Psoas muscle (tissue), 8 donors: ENCODE measurements around the gene ETV7. TPM values are rescaled to one million over a fixed set of nuclear protein-coding genes. Genes with fewer than 3 reads are reported as not detected.
"Not testable (repeated sequence)": the region's sequence is repeated elsewhere in the genome, so short reads cannot be mapped to it uniquely, and the experiment has no call there.

ENCODE experiments used
- ATAC-seq, 4 donors: fragments of 200-7000 bp; cut with Tn5 transposase; one replicate each; pipeline ENCODE4 v1.9.1; 2020; ENCODE audit warnings: moderate library complexity in 3 of 4, mild to moderate bottlenecking in 2 of 4
- DNase-seq, 2 donors: peaks; one replicate each; pipeline ENCODE4 v3.0.0-alpha.2; 2020
- H3K27ac ChIP-seq: fragments of 200-600 bp; one replicate; pipeline ENCODE4 v1.8.0; 2022
- H3K27me3 ChIP-seq, 3 donors: fragments of 200-600 bp in 1 of 3; one replicate each; pipeline versions ENCODE4 v1.6.1 to v1.8.0; 2013 to 2022; ENCODE audit warnings: low read length in 2 of 3, mild to moderate bottlenecking in 2 of 3, moderate library complexity in 1 of 3; ENCODE audit not compliant: insufficient read depth in 3 of 3
- H3K36me3 ChIP-seq, 2 donors: fragments of 200-600 bp in 1 of 2; one replicate each; pipeline versions ENCODE4 v1.6.1 to v1.8.0; 2013 to 2022; ENCODE audit warnings: low read depth in 1 of 2, mild to moderate bottlenecking in 1 of 2, moderate library complexity in 1 of 2; ENCODE audit not compliant: insufficient read depth in 1 of 2
- H3K4me1 ChIP-seq: fragments of 200-600 bp; one replicate; pipeline ENCODE4 v1.8.0; 2022
- H3K4me3 ChIP-seq: fragments of 200-600 bp; one replicate; pipeline ENCODE4 v1.8.0; 2022; ENCODE audit warnings: mild to moderate bottlenecking
- H3K9me3 ChIP-seq: fragments of 200-600 bp; one replicate; pipeline ENCODE4 v1.8.0; 2022
- WGBS, 3 donors: extraction: QIAGEN DNeasy Blood & Tissue Kit; methylation state at CpG; one replicate each; pipeline versions ENCODE4 v1.1.6 to v1.1.7; 2013; 5-methylcytosine and 5-hydroxymethylcytosine counted together
- intact Hi-C, 2 donors: fragments of 100-400 bp; cut with DNase I; formaldehyde crosslinking; loops; one replicate each; pipeline versions ENCODE4 v1.11.0 to v1.14.2; 2022
- polyA plus RNA-seq, 3 donors: library from polyadenylated mRNA; stranded (reverse); fragments of 200-250 nt; gene quantifications; one replicate each; pipeline ENCODE4 v1.2.3, GENCODE V29; 2013
- total RNA-seq, 4 donors: library from RNA; stranded (reverse); fragmentation: NEBNext Ultra II Directional in 2 of 4; extraction: Animal tissue kit (Norgen Biotek cat#: 25700) in 2 of 4; gene quantifications; one replicate each; pipeline versions ENCODE4 v1.2.1 to v1.2.4, GENCODE V29; 2021 to 2023
- TF ChIP-seq, protein P1 (sequence below): fragments of 200-600 bp; IDR thresholded peaks from one replicate; pipeline ENCODE4 v1.8.0; 2022; ENCODE audit warnings: antibody characterized with exemption
- donor health status: healthy with polysubstance abuse.
- donor health status: DM: no; HTN: no; CAD: no; lungs with moderate emphysema.
- donor health status: Bipolar disorder and iron deficiency.
- donor health status: healthy.
- donor health status: DM: yes; HTN: yes; CAD: no.
- donor health status: DM: no; HTN: no; CAD: no.
- donor health status: DM: no; HTN: no; CAD: no.
- donor health status: DM: yes; HTN: yes; CAD: no.

Gene ETV7
- total and polyA plus RNA-seq, 7 donors: 0.06 to 0.09 TPM; not detected in 5

DNA sequence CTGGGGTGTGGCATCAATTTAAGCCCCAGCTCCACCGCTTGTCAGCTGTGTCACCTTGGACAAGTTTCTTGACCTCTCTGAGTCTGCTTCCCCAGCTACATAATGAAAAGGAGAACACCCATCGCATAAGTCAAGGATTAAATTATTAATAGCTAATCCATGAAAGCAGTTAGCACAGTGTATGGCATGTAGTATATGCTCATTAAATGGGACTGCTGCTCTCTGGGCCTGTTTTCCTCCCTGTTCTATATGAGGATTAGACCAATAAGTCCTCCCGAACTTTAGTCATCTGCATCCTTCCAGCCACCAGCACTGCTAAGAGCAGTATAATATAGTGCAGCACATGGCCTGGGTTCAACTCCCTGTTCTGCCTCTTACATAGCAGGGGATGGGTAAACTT is 19.7 kb downstream of the ETV7 start:
- 92 to 95% (median 94%) methylated on average over 3 of the region's 3 CpGs for WGBS, 3 donors
- no peaks in the 10 kb centered on the region for H3K27me3 ChIP-seq
- H3K36me3 ChIP-seq: no peaks in the 10 kb centered on the region
- TF ChIP-seq, protein P1, sequence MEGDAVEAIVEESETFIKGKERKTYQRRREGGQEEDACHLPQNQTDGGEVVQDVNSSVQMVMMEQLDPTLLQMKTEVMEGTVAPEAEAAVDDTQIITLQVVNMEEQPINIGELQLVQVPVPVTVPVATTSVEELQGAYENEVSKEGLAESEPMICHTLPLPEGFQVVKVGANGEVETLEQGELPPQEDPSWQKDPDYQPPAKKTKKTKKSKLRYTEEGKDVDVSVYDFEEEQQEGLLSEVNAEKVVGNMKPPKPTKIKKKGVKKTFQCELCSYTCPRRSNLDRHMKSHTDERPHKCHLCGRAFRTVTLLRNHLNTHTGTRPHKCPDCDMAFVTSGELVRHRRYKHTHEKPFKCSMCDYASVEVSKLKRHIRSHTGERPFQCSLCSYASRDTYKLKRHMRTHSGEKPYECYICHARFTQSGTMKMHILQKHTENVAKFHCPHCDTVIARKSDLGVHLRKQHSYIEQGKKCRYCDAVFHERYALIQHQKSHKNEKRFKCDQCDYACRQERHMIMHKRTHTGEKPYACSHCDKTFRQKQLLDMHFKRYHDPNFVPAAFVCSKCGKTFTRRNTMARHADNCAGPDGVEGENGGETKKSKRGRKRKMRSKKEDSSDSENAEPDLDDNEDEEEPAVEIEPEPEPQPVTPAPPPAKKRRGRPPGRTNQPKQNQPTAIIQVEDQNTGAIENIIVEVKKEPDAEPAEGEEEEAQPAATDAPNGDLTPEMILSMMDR: no peak
- intact Hi-C loops: loop anchor here (10.0 kb wide), 2 partner anchors 243 to 343 kb away; partner anchors contain the start of genes MAPK14 (in 1 of the 2) and SLC26A8 (in 1 of the 2)
- H3K4me1 ChIP-seq: peaks cover 8% of the 10 kb centered on the region
- DNase-seq (no peak), ATAC-seq (no peak)
- H3K4me3 ChIP-seq: no peak overlapping the region
- H3K9me3 ChIP-seq: no peaks in the 10 kb centered on the region
- H3K27ac ChIP-seq: no peak overlapping the region

DNA sequence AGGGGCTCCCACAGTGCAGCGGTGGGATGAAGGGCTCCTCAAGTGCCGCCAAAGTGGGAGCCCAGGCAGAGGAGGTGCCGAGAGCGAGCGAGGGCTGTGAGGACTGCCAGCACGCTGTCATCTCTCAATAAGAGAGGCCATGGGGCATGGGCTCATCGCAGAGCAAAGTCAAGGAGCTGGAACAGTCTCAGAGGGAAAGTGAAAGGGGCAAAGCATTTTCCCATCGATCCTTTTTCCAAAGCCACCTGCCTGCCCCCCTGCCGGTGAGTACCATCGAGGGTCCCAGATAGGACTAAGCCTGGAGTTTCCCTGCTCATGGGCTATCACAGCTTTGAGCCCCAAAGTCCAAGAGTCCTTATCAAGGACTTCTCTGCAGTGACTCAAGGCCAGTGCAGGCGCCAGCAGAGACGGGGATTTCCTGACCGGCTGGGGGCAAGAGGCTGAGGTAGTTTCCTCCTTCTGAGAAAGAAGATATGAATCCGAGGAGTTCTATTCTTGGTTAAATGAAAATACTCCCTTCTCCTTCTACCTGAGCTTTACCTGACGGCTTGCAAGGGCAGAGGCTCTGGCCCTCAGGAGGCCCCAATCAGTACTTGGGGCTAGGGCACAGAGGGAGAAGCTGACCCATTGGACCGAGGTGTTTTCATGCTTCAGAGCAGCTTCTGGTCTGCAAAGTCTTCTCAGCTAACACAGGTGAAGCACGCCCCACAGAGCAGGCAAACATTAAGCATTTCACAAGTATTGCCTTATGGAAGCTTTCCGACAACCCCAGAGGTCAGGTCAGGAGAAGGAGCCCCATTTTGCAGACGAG is 22.6 kb downstream of the ETV7 start:
- ATAC-seq (no peak), DNase-seq (no peak)
- 89 to 92% (median 91%) methylated on average over 16 to 17 of the region's 19 CpGs for WGBS, 3 donors
- TF ChIP-seq, protein P1: no peak
- H3K9me3 ChIP-seq: no peaks in the 10 kb centered on the region
- H3K4me3 ChIP-seq: no peak overlapping the region
- peaks cover 8% of the 10 kb centered on the region for H3K4me1 ChIP-seq
- H3K27me3 ChIP-seq: no peaks in the 10 kb centered on the region
- no peak overlapping the region for H3K27ac ChIP-seq
- intact Hi-C loops: loop anchor here (5.0 to 10.0 kb wide), 3 partner anchors 240 to 340 kb away; partner anchors contain the start of genes MAPK14 (in 1 of the 2) and SLC26A8 (in 1 of the 2)
- H3K36me3 ChIP-seq: no peaks in the 10 kb centered on the region

DNA sequence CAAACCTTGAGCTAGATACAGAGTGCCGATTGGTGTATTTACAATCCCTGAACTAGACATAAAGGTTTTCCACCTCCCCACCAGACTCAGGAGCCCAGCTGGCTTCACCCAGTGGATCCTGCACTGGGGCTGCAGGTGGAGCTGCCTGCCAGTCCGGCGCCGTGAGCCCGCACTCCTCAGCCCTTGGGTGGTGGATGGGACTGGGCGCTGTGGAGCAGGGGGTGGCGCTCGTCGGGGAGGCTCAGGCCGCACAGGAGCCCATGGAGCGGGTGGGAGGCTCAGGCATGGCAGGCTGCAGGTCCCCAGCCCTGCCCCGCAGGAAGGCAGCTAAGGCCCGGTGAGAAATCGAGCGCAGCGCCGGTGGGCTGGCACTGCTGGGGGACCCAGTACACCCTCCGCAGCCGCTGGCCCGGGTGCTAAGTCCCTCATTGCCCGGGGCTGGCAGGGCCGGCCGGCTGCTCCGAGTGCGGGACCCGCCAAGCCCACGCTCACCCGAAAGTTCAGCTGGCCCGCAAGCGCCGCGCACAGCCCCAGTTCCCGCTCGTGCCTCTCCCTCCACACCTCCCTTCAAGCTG is 23.3 kb downstream of the ETV7 start:
- not testable (repeated sequence) for H3K4me1 ChIP-seq, H3K27me3 ChIP-seq, ATAC-seq, H3K36me3 ChIP-seq, H3K9me3 ChIP-seq, H3K27ac ChIP-seq, H3K4me3 ChIP-seq, DNase-seq
- intact Hi-C loops: loop anchor here (5.0 to 10.0 kb wide), 3 partner anchors 239 to 339 kb away; partner anchors contain the start of genes MAPK14 (in 1 of the 2) and SLC26A8 (in 1 of the 2)
- WGBS, 3 donors: 92 to 98% (median 98%) methylated on average over 24 to 34 of the region's 34 CpGs

DNA sequence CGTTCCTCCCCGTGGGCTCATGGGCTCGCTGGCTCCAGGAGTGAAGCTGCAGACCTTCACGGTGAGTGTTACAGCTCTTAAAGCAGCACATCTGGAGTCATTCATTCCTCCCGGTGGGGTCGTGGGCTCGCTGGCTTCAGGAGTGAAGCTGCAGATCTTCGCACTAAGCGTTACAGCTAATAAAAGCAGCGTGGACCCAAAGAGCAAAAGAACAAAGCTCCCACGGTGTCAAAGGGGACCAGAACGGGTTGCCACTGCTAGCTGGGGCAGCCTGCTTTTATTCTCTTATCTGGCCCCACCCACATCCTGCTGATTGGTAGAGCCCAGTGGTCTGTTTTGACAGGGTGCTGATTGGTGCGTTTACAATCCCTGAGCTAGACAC is 24.1 kb downstream of the ETV7 start:
- H3K9me3 ChIP-seq, ATAC-seq, H3K4me1 ChIP-seq, H3K27ac ChIP-seq, H3K27me3 ChIP-seq, H3K4me3 ChIP-seq, DNase-seq, H3K36me3 ChIP-seq: not testable (repeated sequence)
- WGBS, 3 donors: 73 to 76% (median 73%) methylated on average over 12 to 13 of the region's 13 CpGs
- intact Hi-C loops: loop anchor here (5.0 to 10.0 kb wide), 3 partner anchors 239 to 339 kb away; partner anchors contain the start of genes MAPK14 (in 1 of the 2) and SLC26A8 (in 1 of the 2)

DNA sequence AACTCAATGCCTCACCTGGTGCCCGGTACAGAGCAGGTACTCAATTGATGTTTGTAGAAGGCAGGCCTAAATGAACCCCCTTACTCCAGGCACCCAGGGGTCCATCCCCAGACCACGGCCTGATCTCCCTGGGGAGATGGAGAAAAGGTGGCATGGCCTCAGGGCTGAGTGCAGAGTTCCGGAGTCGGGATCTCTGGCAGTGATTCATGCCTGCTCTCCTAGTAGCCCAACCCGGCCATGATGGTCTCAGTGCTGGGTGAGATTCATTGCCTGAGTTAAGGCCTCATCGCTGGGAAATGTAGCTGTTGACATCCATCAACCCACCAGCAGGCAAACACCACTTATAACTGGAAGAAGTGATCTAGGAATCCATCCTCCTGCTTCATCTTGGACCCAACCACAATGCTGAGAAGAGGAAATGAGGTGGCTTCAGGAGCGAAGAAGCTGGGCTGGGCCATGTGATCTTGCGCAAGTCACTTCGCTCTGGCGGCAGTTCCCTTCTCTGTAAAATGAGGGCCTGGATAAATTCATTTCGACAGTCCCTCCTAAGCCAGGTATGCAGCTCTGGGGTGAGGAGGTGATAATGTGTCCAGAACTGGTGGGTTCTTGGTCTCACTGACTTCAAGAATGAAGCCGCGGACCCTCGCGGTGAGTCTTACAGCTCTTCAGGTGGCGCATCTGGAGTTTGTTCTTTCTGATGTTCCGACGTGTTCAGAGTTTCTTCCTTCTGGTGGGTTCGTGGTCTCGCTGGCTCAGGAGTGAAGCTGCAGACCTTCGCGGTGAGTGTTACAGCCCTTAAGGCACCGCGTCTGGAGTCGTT is 24.7 kb downstream of the ETV7 start:
- 87 to 91% (median 89%) methylated on average over 25 of the region's 25 CpGs for WGBS, 3 donors
- intact Hi-C loops: loop anchor here (5.0 to 10.0 kb wide), 3 partner anchors 238 to 338 kb away; partner anchors contain the start of genes MAPK14 (in 1 of the 2) and SLC26A8 (in 1 of the 2)
- TF ChIP-seq, protein P1: no peak
- Histone ChIP-seq H3K36me3 (no peaks in the 10 kb centered on the region), H3K27me3 (no peaks in the 10 kb centered on the region), H3K4me3 (no peak overlapping the region), H3K27ac (no peak overlapping the region), H3K4me1 (peaks cover 5% of the 10 kb centered on the region), H3K9me3 (no peaks in the 10 kb centered on the region)
- no peak for DNase-seq
- no peak for ATAC-seq
